Measurements from ENCODE around the gene ZMAT1.

DNA sequence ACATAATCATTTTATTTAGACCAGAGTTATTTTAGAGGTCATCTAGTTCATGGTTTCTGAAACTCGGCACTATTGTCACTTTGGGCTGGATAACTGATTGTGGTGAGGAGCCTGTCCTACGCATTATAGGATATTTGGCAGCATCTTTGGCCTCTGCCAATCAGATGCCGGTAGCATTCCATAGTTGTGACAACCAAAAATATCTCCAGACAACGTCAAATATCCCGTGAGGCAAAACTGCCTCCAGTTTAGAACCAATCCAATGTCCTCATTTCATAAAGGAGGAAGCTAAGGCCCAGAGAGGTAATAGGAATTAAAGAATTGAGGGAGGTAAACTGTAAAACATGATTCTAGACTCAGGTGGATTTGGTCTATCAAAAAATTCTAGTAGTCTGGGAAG, 6.1 kb downstream of the ZMAT1 start:
- TF ChIP-seq CTCF (IDR thresholded peaks at IDR 0.05) (no peak), POLR2A (IDR thresholded peaks at IDR 0.05) (no peak)

Measured in thyroid gland (tissue), 4 donors.